KBM-7 (cell line): ENCODE results near the gene METAP1D.

Source experiments
- DNase-seq: peaks from one replicate; pipeline ENCODE4 v3.0.0-alpha.2; 2015
- in situ Hi-C: fragments of 300-500 bp; cut with MboI; formaldehyde crosslinking; loops from 2 replicates; pipeline ENCODE4 v1.14.3; 2020; ENCODE audit warnings: low sequenced_read_pairs, low pct_unique_long_range_greater_than_20kb, mixed read lengths

METAP1D gene

GRCh38 chr2:172087207-172087779 lies 87.5 kb downstream of the METAP1D start:
- in situ Hi-C loops, result no loop called here
- DNase-seq, result no peak

GRCh38 chr2:172087780-172088244 lies 88.1 kb downstream of the METAP1D start:
- in situ Hi-C loops, result no loop called here
- no peak for DNase-seq

- DNase-seq, result no peak
- in situ Hi-C loops, result no loop called here
These were observed 88.7 kb downstream of the METAP1D start for GRCh38 chr2:172088245-172089004.

GRCh38 chr2:172089005-172089504 lies 89.3 kb downstream of the METAP1D start:
- no peak for DNase-seq
- in situ Hi-C loops, result no loop called here

- no peak for DNase-seq
- in situ Hi-C loops, result no loop called here
These were observed 89.9 kb downstream of the METAP1D start for GRCh38 chr2:172089633-172090032.

GRCh38 chr2:172090044-172090961 lies 90.5 kb downstream of the METAP1D start:
- in situ Hi-C loops, result no loop called here
- DNase-seq, result no peak

GRCh38 chr2:172091000-172091641 lies 91.4 kb downstream of the METAP1D start:
- in situ Hi-C loops, result no loop called here
- no peak for DNase-seq

GRCh38 chr2:172091761-172092566 lies 92.2 kb downstream of the METAP1D start:
- in situ Hi-C loops, result no loop called here
- no peak for DNase-seq

GRCh38 chr2:172092716-172093415 lies 93.1 kb downstream of the METAP1D start:
- no peak for DNase-seq
- in situ Hi-C loops, result no loop called here

GRCh38 chr2:172093416-172094293 lies 93.9 kb downstream of the METAP1D start:
- in situ Hi-C loops, result no loop called here
- no peak for DNase-seq

- in situ Hi-C loops, result no loop called here
- peak; percentile 71 for DNase-seq
These were observed 94.8 kb downstream of the METAP1D start for GRCh38 chr2:172094294-172095145.

GRCh38 chr2:172095146-172095904 lies 95.6 kb downstream of the METAP1D start:
- peak; percentile 80 for DNase-seq
- in situ Hi-C loops, result no loop called here

- in situ Hi-C loops, result no loop called here
- no peak for DNase-seq
These were observed 96.3 kb downstream of the METAP1D start for GRCh38 chr2:172095905-172096625.

- no peak for DNase-seq
- in situ Hi-C loops, result no loop called here
These were observed 97.1 kb downstream of the METAP1D start for GRCh38 chr2:172096626-172097547.
